Panc1 (cell line): ENCODE data around the gene S1PR1.

ENCODE experiments used
- POLR2AphosphoS5 ChIP-seq: IDR thresholded peaks from 2 replicates; pipeline ENCODE4 v1.6.1; 2012; ENCODE audit warnings: mild to moderate bottlenecking, low read depth, low read length, moderate library complexity
- TF ChIP-seq, protein P1 (sequence below): fragments of 450-650 bp; IDR thresholded peaks from 2 replicates; pipeline ENCODE4 v1.5.1; 2017; ENCODE audit warnings: mild to moderate bottlenecking

DNA sequence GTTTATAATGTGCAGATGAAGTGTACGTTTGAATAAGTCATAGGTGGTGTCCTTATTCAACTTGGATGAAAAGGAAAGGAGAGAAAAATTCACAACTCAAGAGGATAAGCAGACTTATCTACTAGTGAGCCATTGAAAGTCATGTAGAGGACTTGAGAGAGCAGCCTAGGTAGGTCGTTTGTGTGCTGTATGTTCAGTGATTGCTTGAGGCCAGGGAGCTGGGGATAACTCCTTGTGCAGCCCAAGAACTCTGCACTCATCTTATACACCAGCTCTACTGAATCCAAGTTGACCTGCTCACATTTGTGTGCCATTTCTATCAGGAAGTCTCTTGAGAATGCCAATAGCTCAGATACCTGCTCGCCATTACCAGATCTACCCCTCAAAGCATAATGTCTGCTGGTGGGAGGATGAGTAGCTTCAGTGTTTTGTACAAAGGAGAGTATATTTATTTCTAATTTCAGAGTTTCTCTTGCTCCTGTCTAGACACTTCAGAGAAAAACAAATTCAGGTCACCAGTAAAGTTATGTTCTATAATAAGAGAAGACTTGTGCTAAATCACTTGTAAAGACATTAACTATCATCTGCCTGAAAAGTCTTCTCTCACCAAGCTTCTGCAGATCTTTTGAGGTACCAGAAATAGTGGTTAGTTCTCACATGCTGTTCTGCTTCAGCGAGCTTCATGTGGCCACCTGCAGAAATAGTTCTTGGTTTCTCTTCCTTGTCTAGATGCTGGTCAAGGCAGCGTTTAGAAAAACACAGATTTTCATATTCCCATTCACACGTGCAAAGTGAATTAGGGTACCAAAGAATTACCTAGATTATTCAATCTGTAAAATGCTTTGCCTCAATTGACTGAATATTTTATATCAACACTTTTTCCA lies 10.8 kb downstream of the S1PR1 start:
- TF ChIP-seq, protein P1, sequence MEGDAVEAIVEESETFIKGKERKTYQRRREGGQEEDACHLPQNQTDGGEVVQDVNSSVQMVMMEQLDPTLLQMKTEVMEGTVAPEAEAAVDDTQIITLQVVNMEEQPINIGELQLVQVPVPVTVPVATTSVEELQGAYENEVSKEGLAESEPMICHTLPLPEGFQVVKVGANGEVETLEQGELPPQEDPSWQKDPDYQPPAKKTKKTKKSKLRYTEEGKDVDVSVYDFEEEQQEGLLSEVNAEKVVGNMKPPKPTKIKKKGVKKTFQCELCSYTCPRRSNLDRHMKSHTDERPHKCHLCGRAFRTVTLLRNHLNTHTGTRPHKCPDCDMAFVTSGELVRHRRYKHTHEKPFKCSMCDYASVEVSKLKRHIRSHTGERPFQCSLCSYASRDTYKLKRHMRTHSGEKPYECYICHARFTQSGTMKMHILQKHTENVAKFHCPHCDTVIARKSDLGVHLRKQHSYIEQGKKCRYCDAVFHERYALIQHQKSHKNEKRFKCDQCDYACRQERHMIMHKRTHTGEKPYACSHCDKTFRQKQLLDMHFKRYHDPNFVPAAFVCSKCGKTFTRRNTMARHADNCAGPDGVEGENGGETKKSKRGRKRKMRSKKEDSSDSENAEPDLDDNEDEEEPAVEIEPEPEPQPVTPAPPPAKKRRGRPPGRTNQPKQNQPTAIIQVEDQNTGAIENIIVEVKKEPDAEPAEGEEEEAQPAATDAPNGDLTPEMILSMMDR = no peak
- TF ChIP-seq POLR2AphosphoS5 = no peak
